Fibroblast of the conjunctiva (primary cell): ENCODE data around the gene TECR.
"Not testable (repeated sequence)": the region's sequence is repeated elsewhere in the genome, so short reads cannot be mapped to it uniquely, and the experiment has no call there.

Experiments
- DNase-seq: peaks from one replicate; pipeline ENCODE4 v3.0.0-alpha.2; 2010; ENCODE audit warnings: low read depth

Gene TECR

DNA sequence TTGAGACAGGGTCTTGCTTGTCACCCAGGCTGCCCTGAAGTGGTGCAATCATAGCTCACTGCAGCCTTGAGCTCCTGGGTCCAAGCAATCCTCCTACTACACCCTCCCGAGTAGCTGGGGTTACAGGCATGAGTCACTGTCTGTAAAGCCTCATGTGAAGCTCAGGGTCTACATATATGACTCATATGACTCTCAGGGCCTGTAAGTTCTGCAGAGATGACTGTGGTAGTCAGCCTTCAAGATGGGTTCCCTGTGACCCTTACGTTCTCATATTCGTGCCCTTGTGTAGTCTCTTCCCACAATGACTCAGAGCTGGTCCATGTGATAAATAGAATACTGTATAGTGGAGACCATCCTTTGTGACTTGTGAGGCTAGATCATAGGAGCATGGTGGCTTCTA lies 55.8 kb downstream of the TECR start:
- not testable (repeated sequence) for DNase-seq

DNA sequence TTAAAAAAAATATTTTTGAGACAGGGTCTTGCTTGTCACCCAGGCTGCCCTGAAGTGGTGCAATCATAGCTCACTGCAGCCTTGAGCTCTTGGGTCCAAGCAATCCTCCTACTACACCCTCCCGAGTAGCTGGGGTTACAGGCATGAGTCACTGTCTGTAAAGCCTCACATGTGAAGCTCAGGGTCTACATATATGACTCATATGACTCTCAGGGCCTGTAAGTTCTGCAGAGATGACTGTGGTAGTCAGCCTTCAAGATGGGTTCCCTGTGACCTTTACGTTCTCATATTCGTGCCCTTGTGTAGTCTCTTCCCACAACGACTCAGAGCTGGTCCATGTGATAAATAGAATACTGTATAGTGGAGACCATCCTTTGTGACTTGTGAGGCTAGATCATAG lies 60.0 kb downstream of the TECR start:
- not testable (repeated sequence) for DNase-seq

DNA sequence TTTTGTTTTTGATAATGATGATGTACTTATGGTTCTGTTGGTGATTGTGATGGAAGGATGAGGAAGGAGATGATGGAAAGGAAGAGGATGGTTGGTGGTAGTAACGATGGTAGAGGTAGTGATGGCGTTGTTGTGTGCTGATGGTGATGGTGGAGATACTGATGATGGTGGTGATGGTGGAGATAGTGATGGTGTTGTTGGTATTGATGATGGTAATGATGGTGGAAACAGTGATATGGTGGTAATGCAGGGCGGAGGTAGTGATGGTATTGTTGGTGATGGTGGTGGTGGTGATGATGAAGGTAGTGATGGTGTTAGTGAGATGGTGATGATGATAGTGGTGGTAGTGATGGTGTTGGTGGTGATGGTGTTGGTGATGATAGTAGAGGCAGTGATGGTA lies 66.2 kb downstream of the TECR start:
- DNase-seq, result no peak

DNA sequence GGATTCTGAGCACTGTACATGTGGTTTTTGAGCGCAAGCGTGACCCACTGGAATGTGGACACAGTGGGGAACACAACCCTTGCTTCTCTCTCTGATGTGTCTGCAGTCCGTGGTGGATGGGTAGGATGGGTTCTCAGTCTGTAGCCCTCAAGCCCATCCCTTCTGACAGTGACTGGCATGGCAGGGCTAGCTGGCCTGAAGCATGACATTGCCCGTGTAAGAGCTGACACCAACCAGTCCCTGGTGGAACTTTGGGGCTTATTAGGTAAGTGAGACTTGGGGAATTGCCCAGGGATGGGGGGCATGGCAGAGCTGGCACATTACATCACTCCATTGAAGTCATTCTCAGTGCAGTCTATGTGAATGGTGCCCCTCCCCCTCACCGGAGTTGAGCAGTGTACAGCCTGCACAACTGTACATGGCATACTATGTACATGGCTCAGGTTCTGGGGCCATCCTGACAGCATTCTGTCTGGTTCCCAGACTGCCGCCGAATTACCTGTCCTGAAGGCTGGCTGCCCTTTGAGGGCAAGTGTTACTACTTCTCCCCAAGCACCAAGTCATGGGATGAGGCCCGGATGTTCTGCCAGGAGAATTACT lies 70.3 kb downstream of the TECR start:
- no peak for DNase-seq

DNA sequence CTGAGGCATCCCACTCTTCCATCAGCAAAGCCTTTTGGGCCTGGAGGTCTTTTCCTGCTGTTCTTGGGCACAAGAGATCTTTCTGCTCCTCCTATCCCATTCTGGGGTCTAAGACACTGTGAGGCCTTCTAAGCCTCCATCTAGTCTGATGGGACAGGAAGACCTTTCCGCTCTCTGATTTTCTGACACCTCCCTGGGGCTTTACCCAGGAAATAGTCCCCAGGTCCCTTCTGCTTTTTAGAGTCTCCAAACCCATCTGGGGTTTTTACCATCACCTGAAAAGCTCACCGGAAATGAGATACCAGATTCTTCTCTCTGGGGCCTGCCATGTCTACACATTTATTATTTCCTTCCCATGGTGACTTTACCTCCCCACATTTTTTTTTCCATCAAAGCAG lies 74.6 kb downstream of the TECR start:
- no peak for DNase-seq

DNA sequence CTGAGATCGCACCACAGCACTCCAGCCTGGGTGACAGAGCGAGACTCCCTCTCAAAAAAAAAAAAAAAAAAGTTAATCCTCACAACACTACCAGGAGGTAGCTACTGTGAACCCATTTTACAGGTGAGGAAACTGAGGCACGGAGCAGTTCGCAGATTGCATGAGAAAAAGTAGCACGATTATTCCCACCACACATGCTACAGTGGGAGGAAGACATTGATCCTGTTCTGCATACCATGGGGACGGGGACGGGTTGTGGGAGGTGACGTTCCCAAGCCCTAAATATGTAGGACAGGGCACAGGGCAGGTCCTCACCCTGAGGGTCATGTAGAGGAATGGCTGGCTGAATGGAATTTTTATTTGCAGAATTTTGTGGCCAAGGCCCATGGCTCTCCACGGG lies 77.2 kb downstream of the TECR start:
- DNase-seq, result no peak

DNA sequence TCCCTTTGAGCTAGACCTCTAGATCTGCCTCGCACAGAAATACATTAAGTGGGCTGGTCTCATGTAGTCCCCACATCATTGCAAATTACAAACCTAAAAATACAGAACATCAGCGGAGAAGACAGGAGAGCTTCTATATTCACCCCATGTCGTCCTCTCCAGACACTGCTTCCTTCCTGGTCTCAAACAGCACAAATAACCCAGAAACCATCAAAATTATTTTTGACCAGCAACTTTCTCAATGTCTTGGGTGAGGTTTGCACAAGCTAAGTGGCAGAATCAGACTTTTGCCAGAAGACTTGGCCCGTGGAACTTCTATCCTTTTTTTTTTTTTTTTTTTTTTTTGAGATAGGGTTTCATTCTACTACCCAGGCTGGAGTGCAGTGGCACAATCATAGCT lies 81.7 kb downstream of the TECR start:
- no peak for DNase-seq

DNA sequence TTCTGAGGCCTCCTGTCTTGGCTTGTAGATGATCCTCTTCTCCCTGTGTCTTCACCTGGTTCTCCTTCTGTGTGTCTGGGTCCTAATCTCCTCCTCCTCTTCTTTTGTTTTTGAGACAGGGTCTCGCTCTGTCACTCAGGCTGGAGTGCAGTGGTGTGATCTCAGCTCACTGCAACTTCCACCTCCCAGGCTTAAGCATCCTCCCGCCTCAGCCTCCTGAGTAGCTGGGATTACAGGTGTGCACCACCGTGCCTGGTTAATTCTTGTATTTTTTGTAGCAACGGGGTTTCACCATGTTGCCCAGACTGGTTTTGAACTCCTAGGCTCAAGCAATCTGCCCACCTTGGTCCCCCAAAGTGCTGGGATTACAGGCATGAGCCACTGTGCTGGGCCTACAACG lies 82.8 kb downstream of the TECR start:
- not testable (repeated sequence) for DNase-seq

DNA sequence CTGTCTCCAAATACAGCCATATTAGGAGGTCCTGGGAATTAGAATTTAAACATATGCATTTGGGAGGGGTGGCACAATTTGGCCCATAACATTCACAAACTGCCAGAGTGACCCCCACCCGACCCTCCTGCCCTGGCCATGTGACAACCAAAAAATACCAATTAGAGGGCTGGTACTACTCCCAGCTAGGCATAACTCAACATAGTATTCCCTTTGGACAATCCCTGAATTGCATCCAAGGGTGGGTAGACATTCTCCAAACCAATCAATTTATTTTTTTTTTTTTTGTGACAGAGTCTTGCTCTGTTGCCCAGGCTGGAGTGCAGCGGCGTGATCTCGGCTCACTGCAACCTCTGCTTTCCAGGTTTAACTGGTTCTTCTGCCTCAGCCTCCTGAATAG lies 83.3 kb downstream of the TECR start:
- DNase-seq, result no peak

DNA sequence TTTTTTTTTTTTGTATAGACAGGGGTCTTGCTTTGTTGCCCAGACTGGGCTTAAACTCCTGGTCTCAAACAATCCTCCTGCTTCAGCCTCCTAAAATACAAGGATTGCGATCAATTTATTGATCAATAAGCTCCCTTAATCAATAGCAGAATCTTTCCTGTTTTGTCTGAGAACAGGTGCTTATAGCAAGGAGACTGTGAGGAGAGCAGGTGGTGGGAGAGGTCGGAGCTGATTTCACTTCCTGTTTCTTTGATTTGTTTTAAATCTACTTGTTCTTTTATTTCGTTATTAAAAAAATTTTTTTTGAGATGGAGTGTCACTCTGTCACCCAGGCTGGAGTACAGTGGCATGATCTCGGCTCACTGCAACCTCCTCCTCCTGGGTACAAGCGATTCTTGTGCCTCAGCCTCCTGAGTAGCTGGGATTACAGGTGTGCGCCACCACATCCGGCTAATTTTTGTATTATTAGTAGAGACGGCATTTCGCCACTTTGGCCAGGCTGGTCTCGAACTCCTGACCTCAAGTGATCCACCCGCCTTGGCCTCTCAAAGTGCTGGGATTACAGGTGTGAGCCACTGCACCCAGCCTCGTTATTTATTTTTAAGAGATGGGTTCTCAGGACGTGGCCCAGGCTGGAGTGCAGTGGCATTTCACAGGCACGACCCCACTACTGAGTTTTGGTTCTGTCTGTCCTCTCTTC lies 84.2 kb downstream of the TECR start:
- not testable (repeated sequence) for DNase-seq

DNA sequence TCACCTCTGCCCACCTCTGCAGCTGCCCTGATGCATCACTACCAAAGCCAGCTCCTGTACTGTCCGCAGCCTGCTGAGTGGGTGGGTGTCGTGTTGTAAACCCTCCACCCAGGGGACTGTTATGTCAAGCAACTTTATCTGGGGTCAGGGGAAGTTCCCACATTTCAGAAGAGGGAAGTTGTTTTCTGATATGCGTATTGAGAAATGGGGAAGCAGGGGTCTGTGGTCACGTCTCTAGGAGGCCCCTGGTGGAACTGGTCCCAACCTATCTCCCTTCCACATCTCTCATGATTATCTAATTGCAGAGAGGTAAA lies 84.7 kb downstream of the TECR start:
- no peak for DNase-seq
